ENCODE measurements around the gene CFAP58. TPM values are rescaled to one million over a fixed set of nuclear protein-coding genes. Genes with fewer than 3 reads are reported as not detected.

The CFAP58 gene
- total RNA-seq, 2 donors from 2014 or later: 0.68 to 0.97 TPM

GRCh38 chr10:104446151-104446550, 92.5 kb downstream of the CFAP58 start:
- no peaks in the 10 kb centered on the region for H3K36me3 ChIP-seq (ENCODE audit: control insufficient read depth, insufficient read depth, low read length)
- H3K27me3 ChIP-seq (ENCODE audit: control insufficient read depth, insufficient read depth, low read length, poor library complexity, severe bottlenecking): no peaks in the 10 kb centered on the region
- no peak overlapping the region for H3K27ac Mint-ChIP-seq
- H3K4me1 Mint-ChIP-seq: peaks cover 6% of the 10 kb centered on the region
- no peak overlapping the region for H3K4me3 ChIP-seq (ENCODE audit: low read length)
- H3K36me3 Mint-ChIP-seq (ENCODE audit: low read depth): no peaks in the 10 kb centered on the region
- no peak overlapping the region for H3K27ac ChIP-seq (ENCODE audit: low read depth, low read length)
- H3K27me3 Mint-ChIP-seq (ENCODE audit: insufficient read depth): no peaks in the 10 kb centered on the region
- H3K9ac ChIP-seq (ENCODE audit: extremely low read depth, low read length, poor library complexity, severe bottlenecking): no peak overlapping the region
- no peak overlapping the region for H3K4me3 Mint-ChIP-seq
- H3K9me3 Mint-ChIP-seq: no peaks in the 10 kb centered on the region
- no peak for TF ChIP-seq CTCF (conservative IDR thresholded peaks at IDR 0.05)
- H3K4me1 ChIP-seq (ENCODE audit: control insufficient read depth, insufficient read depth, low read length): no peaks in the 10 kb centered on the region
- no peak for DNase-seq
- no peaks in the 10 kb centered on the region for H3K9me3 ChIP-seq (ENCODE audit: control insufficient read depth, low read length)
- WGBS, 2 experiments (ENCODE audit: insufficient coverage in 1 of 2, insufficient read length in 1 of 2): 67% methylated on average over 1 of the region's 1 CpG; no CpG with 5 or more reads in 1 of the 2 experiments

DNA sequence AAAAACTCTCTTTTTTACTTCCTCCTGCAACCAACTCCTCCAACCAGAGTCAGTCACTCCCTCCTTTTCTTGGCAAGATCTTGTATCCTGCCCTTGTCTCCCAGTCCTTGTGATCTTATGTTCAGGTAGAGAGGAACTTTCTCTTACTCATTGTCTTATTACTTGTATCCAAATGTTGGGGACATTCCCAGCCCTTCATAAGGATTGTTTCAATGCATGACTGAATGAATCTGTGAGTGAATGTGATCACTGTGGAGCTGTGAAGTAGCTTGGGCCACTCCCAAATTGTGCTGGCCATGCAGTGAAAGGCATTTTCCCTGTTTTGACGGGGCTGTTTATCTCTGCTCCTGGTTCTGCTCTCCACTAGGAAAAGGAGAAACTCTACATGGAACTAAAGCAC, 93.7 kb downstream of the CFAP58 start:
- H3K4me3 Mint-ChIP-seq: no peak overlapping the region
- no peak overlapping the region for H3K27ac Mint-ChIP-seq

GRCh38 chr10:104447906-104448305, 94.3 kb downstream of the CFAP58 start:
- H3K27ac Mint-ChIP-seq: no peak overlapping the region
- 97 to 100% methylated on average over 1 to 3 of the region's 3 CpGs for WGBS, 2 experiments (ENCODE audit: insufficient coverage in 1 of 2, insufficient read length in 1 of 2)
- no peaks in the 10 kb centered on the region for H3K36me3 Mint-ChIP-seq (ENCODE audit: low read depth)
- no peaks in the 10 kb centered on the region for H3K9me3 Mint-ChIP-seq
- Histone ChIP-seq H3K4me3 (ENCODE audit: low read length) (no peak overlapping the region), H3K27me3 (ENCODE audit: control insufficient read depth, insufficient read depth, low read length, poor library complexity, severe bottlenecking) (no peaks in the 10 kb centered on the region), H3K4me1 (ENCODE audit: control insufficient read depth, insufficient read depth, low read length) (no peaks in the 10 kb centered on the region), H3K36me3 (ENCODE audit: control insufficient read depth, insufficient read depth, low read length) (no peaks in the 10 kb centered on the region), H3K9me3 (ENCODE audit: control insufficient read depth, low read length) (no peaks in the 10 kb centered on the region), H3K9ac (ENCODE audit: extremely low read depth, low read length, poor library complexity, severe bottlenecking) (no peak overlapping the region), H3K27ac (ENCODE audit: low read depth, low read length) (no peak overlapping the region)
- H3K27me3 Mint-ChIP-seq (ENCODE audit: insufficient read depth): no peaks in the 10 kb centered on the region
- no peak for TF ChIP-seq CTCF (conservative IDR thresholded peaks at IDR 0.05)
- H3K4me3 Mint-ChIP-seq: no peak overlapping the region
- DNase-seq: no peak
- H3K4me1 Mint-ChIP-seq: peaks cover 6% of the 10 kb centered on the region

More for the DNA sequence above, 93.7 kb downstream of the CFAP58 start:
- Histone ChIP-seq H3K9me3 (ENCODE audit: control insufficient read depth, low read length) (no peaks in the 10 kb centered on the region), H3K27ac (ENCODE audit: low read depth, low read length) (no peak overlapping the region), H3K27me3 (ENCODE audit: control insufficient read depth, insufficient read depth, low read length, poor library complexity, severe bottlenecking) (no peaks in the 10 kb centered on the region), H3K4me3 (ENCODE audit: low read length) (no peak overlapping the region), H3K4me1 (ENCODE audit: control insufficient read depth, insufficient read depth, low read length) (no peaks in the 10 kb centered on the region), H3K9ac (ENCODE audit: extremely low read depth, low read length, poor library complexity, severe bottlenecking) (no peak overlapping the region), H3K36me3 (ENCODE audit: control insufficient read depth, insufficient read depth, low read length) (no peaks in the 10 kb centered on the region)
- 56 to 85% methylated on average over 1 of the region's 1 CpG for WGBS, 2 experiments (ENCODE audit: insufficient coverage in 1 of 2, insufficient read length in 1 of 2)
- no peak for DNase-seq
- TF ChIP-seq CTCF (conservative IDR thresholded peaks at IDR 0.05): no peak
- Mint-ChIP-seq H3K4me1 (peaks cover 6% of the 10 kb centered on the region), H3K27me3 (ENCODE audit: insufficient read depth) (no peaks in the 10 kb centered on the region), H3K36me3 (ENCODE audit: low read depth) (no peaks in the 10 kb centered on the region), H3K9me3 (no peaks in the 10 kb centered on the region)
